HG02763 (cell line): ENCODE measurements around the gene PCDHGA9.
A peak's percentile ranks its signal among the peaks of the same experiment; 100 is the strongest.
"Not testable (repeated sequence)": the region's sequence is repeated elsewhere in the genome, so short reads cannot be mapped to it uniquely, and the experiment has no call there.

Experiments
- ATAC-seq: cut with Tn5 transposase; IDR thresholded peaks from one replicate; pipeline ENCODE4 v1.9.1; 2021; ENCODE audit warnings: mild to moderate bottlenecking, moderate library complexity; ENCODE audit not compliant: unreplicated experiment

Gene PCDHGA9

GRCh38 chr5:141402553-141403243 is at the start of gene PCDHGA9:
TSS of gene PCDHGA9 (plus strand) at chr5:141402778. CDS start at chr5:141402953, 175 bp downstream.
- ATAC-seq, result no peak

- ATAC-seq, result no peak
These were observed 47.6 kb upstream of the PCDHGA9 start, which contains the start of gene PCDHGA4 for GRCh38 chr5:141354900-141355469. TSS of gene PCDHGA4 (plus strand) at chr5:141355021. CDS start at chr5:141355108, 87 bp downstream.

DNA sequence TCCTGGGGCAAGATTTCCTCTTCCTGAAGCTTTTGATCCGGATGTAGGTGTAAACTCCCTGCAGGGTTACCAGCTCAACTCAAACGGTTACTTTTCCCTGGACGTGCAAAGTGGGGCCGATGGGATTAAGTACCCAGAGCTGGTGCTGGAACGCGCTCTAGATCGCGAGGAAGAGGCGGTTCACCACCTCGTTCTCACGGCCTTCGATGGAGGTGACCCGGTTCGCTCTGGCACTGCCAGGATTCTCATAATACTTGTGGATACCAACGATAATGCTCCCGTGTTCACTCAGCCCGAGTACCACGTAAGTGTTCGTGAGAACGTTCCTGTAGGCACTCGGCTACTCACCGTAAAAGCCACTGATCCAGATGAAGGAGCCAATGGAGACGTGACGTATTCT is 46.9 kb upstream of the PCDHGA9 start:
- no peak for ATAC-seq

DNA sequence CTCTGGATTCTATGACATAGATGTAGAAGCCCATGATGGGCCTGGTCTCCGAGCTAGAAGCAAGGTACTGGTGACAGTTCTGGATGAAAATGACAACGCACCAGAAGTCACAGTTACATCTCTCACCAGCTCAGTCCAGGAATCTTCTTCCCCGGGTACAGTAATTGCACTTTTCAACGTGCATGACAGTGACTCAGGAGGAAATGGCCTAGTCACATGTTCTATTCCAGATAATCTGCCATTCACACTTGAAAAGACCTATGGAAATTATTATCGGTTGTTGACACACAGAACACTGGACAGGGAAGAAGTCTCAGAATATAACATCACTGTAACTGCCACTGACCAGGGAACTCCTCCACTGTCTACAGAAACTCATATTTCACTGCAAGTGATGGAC is 46.4 kb upstream of the PCDHGA9 start:
- ATAC-seq, result no peak

- ATAC-seq, result no peak
These were observed 45.6 kb upstream of the PCDHGA9 start for GRCh38 chr5:141356950-141357349.

- ATAC-seq, result no peak
These were observed 42.7 kb upstream of the PCDHGA9 start, which contains the start of gene PCDHGB2 for GRCh38 chr5:141359790-141360426. TSS of gene PCDHGB2 (plus strand) at chr5:141359994. CDS start at chr5:141360136, 142 bp downstream.

DNA sequence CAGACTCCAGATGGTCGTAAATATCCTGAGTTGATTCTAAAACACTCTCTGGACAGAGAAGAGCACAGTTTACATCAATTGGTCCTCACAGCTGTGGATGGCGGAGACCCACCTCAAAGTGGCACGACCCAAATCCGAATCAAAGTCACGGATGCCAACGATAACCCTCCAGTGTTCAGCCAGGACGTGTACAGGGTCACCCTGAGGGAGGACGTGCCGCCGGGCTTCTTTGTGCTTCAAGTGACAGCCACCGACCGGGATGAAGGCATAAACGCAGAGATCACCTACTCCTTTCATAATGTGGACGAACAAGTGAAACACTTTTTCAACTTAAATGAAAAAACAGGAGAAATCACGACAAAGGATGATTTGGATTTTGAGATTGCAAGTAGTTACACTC is 41.9 kb upstream of the PCDHGA9 start:
- no peak for ATAC-seq

DNA sequence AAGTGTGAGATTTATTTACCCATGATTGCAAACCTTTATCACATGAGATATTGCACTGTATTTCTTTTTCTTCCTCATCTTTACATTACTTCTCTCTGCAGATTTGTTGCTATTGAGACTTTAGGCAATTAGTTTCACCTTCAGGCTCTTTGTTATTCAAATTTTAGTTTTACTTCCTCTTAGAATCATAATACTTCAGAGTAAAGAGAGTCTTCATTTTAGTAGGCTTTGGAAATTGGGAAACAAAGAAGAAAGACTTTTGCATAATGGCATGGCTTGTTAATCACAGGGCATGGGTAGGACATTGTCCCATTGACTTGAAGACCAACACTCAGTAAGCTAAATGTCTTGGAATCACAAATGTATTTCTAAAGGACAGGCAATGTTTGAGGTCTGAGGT is 39.9 kb upstream of the PCDHGA9 start:
- no peak for ATAC-seq

- no peak for ATAC-seq
These were observed 38.5 kb upstream of the PCDHGA9 start, which contains the start of gene PCDHGA5 for GRCh38 chr5:141363952-141364660. TSS of gene PCDHGA5 (plus strand) at chr5:141364162. CDS start at chr5:141364331, 169 bp downstream.

GRCh38 chr5:141366016-141366896 is 36.3 kb upstream of the PCDHGA9 start:
- no peak for ATAC-seq

DNA sequence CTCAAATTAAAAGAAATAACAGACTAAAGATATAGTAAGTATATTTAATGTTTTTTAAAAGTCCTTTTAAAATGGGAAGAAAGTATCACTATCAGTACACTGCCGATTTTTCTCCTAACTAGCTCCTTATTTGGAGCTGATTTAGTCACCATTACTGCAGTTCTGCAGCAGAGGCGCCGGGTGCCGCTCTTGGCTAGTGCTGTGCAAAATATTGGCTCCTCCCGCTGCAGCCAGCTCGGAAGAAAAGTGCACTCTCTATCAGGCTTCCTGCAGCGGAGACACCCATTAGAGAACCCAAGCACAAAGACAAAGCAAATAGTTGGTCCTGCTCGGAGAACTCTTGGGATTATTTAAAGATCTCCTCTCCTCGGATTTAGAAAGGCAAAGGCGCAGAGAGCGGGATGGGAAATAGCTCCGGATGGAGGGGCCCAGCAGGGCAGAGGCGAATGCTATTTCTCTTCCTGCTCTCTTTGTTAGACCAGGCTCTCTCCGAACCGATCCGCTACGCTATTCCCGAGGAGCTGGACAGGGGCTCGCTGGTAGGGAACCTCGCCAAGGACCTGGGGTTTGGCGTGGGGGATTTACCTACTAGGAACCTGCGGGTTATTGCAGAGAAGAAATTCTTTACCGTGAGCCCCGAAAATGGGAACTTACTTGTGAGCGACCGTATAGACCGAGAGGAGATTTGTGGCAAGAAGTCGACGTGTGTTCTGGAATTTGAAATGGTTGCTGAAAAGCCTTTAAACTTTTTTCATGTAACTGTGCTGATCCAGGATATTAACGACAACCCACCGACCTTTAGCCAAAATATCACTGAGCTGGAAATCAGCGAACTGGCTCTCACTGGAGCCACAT is 32.4 kb upstream of the PCDHGA9 start, which contains the start of gene PCDHGB3:
Gene PCDHGB3, plus strand, starts transcription at position 249 of the 855 bp plus-strand sequence. Its CDS starts 153 bp downstream, at position 402.
- ATAC-seq, result peak; percentile 84

GRCh38 chr5:141371572-141372475 is 30.8 kb upstream of the PCDHGA9 start:
- ATAC-seq, result no peak

DNA sequence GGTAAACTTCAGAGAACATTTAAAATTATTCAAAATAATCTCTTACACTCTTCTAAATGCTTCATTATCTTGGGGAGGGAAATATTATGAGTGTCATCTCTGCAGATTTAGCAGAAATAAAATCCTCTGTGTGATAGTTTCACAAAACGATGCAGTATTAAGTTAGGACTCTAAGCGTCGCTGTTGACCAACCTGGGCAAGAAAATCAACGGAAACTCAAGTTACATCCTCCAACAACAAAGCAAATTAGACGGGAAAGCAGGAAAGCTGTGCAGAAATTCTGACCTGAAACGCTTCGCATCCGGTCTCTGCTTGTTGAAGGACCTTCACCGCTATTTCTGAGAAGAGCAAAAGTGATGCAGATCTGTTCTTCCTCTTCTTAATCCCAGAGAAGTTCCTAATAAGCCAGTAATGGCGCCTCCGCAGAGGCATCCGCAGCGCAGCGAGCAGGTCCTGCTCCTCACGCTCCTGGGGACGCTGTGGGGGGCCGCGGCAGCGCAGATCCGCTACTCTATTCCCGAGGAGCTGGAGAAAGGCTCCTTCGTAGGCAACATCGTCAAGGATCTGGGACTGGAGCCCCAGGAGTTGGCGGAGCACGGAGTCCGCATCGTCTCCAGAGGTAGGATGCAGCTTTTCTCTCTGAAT is 28.8 kb upstream of the PCDHGA9 start, which contains the start of gene PCDHGA6:
Gene PCDHGA6, plus strand, starts transcription at position 219 of the 645 bp plus-strand sequence. Its CDS starts 193 bp downstream, at position 412.
- ATAC-seq, result no peak

- ATAC-seq, result no peak
These were observed 28.0 kb upstream of the PCDHGA9 start for GRCh38 chr5:141374627-141375026.

DNA sequence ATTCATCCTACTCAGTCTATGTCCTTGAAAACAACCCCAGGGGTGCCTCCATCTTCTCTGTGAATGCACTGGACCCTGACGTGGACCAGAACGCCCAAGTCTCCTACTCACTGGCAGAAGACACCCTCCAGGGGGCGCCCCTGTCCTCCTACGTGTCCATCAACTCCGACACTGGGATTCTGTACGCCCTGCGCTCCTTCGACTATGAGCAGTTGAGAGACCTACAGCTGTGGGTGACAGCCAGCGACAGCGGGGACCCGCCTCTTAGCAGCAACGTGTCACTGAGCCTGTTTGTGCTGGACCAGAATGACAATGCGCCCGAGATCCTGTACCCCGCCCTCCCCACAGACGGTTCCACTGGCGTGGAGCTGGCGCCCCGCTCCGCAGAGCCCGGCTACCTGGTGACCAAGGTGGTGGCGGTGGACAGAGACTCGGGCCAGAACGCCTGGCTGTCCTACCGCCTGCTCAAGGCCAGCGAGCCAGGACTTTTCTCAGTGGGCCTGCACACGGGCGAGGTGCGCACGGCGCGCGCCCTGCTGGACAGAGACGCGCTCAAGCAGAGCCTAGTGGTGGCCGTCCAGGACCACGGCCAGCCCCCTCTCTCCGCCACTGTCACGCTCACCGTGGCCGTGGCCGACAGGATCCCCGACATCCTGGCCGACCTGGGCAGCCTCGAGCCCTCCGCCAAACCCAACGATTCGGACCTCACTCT is 27.0 kb upstream of the PCDHGA9 start:
- ATAC-seq, result not testable (repeated sequence)

DNA sequence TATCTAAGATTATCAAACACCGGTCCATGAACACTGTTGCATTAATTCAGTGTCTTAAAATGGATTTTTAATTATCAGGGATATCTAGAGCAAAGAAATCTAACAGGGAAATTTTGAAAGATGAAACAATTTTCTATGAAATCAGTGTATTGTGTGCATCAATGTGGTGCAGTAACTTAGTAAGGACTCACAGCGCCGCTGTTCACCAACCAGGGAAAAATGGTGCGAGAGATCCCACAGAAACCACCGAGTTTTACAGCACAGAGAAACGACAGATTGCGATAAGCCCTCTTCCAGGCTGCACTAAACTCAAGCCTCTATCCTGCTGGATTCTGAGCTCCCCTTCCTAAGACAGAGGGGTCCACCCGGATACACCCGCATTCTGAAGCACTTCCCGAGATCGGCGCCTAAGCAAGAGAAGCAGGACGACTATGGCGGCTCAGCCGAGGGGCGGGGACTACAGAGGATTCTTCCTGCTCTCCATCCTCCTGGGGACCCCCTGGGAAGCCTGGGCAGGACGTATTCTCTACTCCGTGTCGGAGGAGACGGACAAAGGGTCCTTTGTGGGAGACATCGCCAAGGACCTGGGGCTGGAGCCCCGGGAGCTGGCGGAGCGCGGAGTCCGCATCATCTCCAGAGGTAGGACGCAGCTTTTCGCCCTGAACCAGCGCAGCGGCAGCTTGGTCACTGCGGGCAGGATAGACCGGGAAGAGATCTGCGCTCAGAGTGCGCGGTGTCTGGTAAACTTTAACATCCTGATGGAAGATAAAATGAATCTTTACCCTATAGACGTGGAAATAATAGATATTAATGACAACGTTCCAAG is 19.9 kb upstream of the PCDHGA9 start, which contains the start of gene PCDHGA7:
Gene PCDHGA7, plus strand, starts transcription at position 274 of the 826 bp plus-strand sequence. Its CDS starts 158 bp downstream, at position 432.
- ATAC-seq, result no peak
